GM23338 (cell line): Measurements from ENCODE around the gene ZNF775. TPM values are rescaled to one million over a fixed set of nuclear protein-coding genes. Genes with fewer than 3 reads are reported as not detected.

Experiments used
- ATAC-seq: fragments of 200-7000 bp; cut with Tn5 transposase; 3 replicates; pipeline ENCODE4 v1.9.1; 2020
- DNase-seq: peaks from one replicate; pipeline ENCODE4 v3.0.0-alpha.2; 2015; ENCODE audit warnings: low spot score
- H2AFZ ChIP-seq: fragments of 200-600 bp; sonication (generic); 2 replicates; pipeline ENCODE4 v1.8.0; 2016; ENCODE audit warnings: antibody characterized with exemption, mild to moderate bottlenecking, moderate library complexity
- H3F3A ChIP-seq: fragments of 200-600 bp; sonication (generic); replicated peaks from 2 replicates; pipeline ENCODE4 v1.8.0; 2017; ENCODE audit warnings: antibody characterized with exemption, mixed run types, low read depth
- H3K27ac ChIP-seq: fragments of 200-600 bp; sonication (generic); 2 replicates; pipeline ENCODE4 v1.6.1; 2016; ENCODE audit warnings: low read depth
- H3K27me3 ChIP-seq: fragments of 200-600 bp; sonication (generic); 2 replicates; pipeline ENCODE4 v1.8.0; 2016; ENCODE audit warnings: mild to moderate bottlenecking, mixed run types, moderate library complexity; ENCODE audit not compliant: insufficient read depth
- H3K36me3 ChIP-seq: fragments of 200-600 bp; sonication (generic); 2 replicates; pipeline ENCODE4 v1.8.0; 2016; ENCODE audit warnings: mild to moderate bottlenecking; ENCODE audit not compliant: insufficient read depth
- H3K4me1 ChIP-seq: fragments of 200-600 bp; sonication (generic); 2 replicates; pipeline ENCODE4 v1.8.0; 2016; ENCODE audit warnings: mild to moderate bottlenecking, moderate library complexity; ENCODE audit not compliant: insufficient read depth
- H3K4me2 ChIP-seq: fragments of 200-600 bp; sonication (generic); 2 replicates; pipeline ENCODE4 v1.7.1; 2017; ENCODE audit warnings: mixed run types
- H3K4me3 ChIP-seq: fragments of 200-600 bp; sonication (generic); 2 replicates; pipeline ENCODE4 v1.6.1; 2016; ENCODE audit warnings: mixed run types
- H3K79me2 ChIP-seq: fragments of 200-600 bp; sonication (generic); replicated peaks from 2 replicates; pipeline ENCODE4 v1.8.0; 2017; ENCODE audit warnings: mild to moderate bottlenecking; ENCODE audit not compliant: insufficient read depth
- H3K9me2 ChIP-seq: fragments of 200-600 bp; sonication (generic); 2 replicates; pipeline ENCODE4 v1.8.0; 2017; ENCODE audit not compliant: insufficient read depth
- H4K20me1 ChIP-seq: fragments of 200-600 bp; sonication (generic); replicated peaks from 2 replicates; pipeline ENCODE4 v1.8.0; 2017; ENCODE audit warnings: mild to moderate bottlenecking; ENCODE audit not compliant: insufficient read depth
- H3K27ac Mint-ChIP-seq: 2 replicates; pipeline ENCODE4 v1.8.0; 2020; ENCODE audit warnings: inconsistent platforms, mild to moderate bottlenecking, moderate library complexity, mixed read lengths
- H3K27me3 Mint-ChIP-seq: 3 replicates; pipeline ENCODE4 v1.8.0; 2022; ENCODE audit warnings: low read depth, mild to moderate bottlenecking, moderate library complexity, mixed read lengths, inconsistent platforms; ENCODE audit not compliant: insufficient read depth, poor library complexity
- H3K36me3 Mint-ChIP-seq: 3 replicates; pipeline ENCODE4 v1.8.0; 2021; ENCODE audit warnings: low read depth, mild to moderate bottlenecking, inconsistent platforms, moderate library complexity, mixed read lengths
- H3K4me1 Mint-ChIP-seq: 3 replicates; pipeline ENCODE4 v1.8.0; 2020; ENCODE audit warnings: mild to moderate bottlenecking, inconsistent platforms, mixed read lengths
- H3K4me3 Mint-ChIP-seq: 3 replicates; pipeline ENCODE4 v1.8.0; 2021; ENCODE audit warnings: moderate library complexity, mild to moderate bottlenecking, inconsistent platforms, mixed read lengths
- H3K9me3 Mint-ChIP-seq: 3 replicates; pipeline ENCODE4 v1.8.0; 2020; ENCODE audit warnings: moderate library complexity, mild to moderate bottlenecking, inconsistent platforms, mixed read lengths
- EZH2phosphoT487 ChIP-seq: fragments of 200-600 bp; sonication (generic); IDR thresholded peaks from one replicate; pipeline ENCODE4 v1.8.1; 2018; ENCODE audit warnings: antibody characterized with exemption; ENCODE audit not compliant: unreplicated experiment
- NANOG ChIP-seq: IDR thresholded peaks from 2 replicates; pipeline ENCODE4 v1.6.1; 2016; ENCODE audit warnings: antibody characterized with exemption, borderline replicate concordance
- POLR2AphosphoS5 ChIP-seq: IDR thresholded peaks from 2 replicates; pipeline ENCODE4 v1.6.1; 2016; ENCODE audit warnings: antibody characterized with exemption, low read depth
- REST ChIP-seq: IDR thresholded peaks from one replicate; pipeline ENCODE4 v1.6.1; 2018; ENCODE audit warnings: antibody characterized with exemption; ENCODE audit not compliant: unreplicated experiment
- ZNF114 ChIP-seq: fragments of 250-450 bp; sonication (Bioruptor Pico); IDR thresholded peaks from 2 replicates; pipeline ENCODE4 v1.5.0; 2020; ENCODE audit warnings: mild to moderate bottlenecking, moderate library complexity
- polyA plus RNA-seq: library from polyadenylated mRNA; unstranded; fragments of >200 nt; fragmentation: Nextera tagmentation; extraction: Ambion mirVana; gene quantifications from 2 replicates; pipeline ENCODE4 v1.2.1, GENCODE V29; 2016
- total RNA-seq: library from RNA; depleted of rRNA; stranded (reverse); fragments of >200 nt; shearing (Covaris generic); gene quantifications from 2 replicates; pipeline ENCODE4 v1.2.3, GENCODE V29; 2014
- TF ChIP-seq, protein P1 (sequence below), 2 experiments: fragments of 200-600 bp in 1 of 2; sonication (generic) in 1 of 2; conservative IDR thresholded peaks; 2 replicates each; pipeline versions ENCODE4 v1.5.1 to v1.6.1; 2016 to 2017; ENCODE audit warnings: antibody characterized with exemption in 2 of 2, low read depth in 2 of 2, mild to moderate bottlenecking in 2 of 2, moderate library complexity in 1 of 2
- TF ChIP-seq, protein P2 (sequence below): IDR thresholded peaks from 2 replicates; pipeline ENCODE4 v1.6.1; 2016; ENCODE audit warnings: antibody characterized with exemption

Gene ZNF775
- total and polyA plus RNA-seq, 2 experiments from 2014 or later: 4.5 to 38.2 TPM

DNA sequence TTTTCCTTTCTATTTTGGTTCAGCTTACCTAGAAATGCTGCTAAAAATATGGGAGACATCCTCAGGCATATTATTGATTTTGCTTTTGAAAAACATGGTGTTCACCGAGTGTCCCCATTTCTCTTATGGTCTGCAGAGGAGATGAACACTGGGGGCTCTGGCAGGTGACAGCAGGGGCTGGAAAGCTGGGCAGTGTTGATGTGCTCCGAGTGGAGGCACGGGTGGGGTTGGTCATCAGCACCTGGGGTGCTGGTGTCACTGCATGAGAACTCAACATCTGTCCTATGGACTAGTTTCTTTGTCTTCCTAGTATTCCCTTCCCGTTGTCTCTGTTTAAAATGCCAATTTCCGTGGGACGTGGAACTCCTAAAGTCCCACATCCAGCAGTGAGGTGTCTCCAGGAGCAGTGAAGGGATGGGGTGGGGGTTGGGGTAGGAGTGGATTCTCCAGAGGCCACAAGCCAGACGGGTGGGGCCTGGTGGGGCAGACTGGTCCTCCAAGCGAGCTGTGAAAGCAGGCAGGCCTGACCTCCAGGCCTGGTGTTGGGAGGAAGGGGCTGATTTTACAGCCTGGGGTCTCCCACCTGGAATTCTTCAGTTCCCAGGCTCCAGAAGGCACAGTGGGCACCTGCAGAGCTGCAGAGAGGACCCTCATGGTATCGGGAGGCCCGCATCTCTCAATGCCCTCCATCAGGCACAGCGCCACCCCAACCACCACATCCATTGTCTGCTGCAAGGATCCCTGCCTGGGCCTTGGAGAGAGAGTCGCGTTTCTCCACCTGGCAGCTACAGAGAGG is 24.4 kb downstream of the ZNF775 start:
- TF ChIP-seq, protein P1, sequence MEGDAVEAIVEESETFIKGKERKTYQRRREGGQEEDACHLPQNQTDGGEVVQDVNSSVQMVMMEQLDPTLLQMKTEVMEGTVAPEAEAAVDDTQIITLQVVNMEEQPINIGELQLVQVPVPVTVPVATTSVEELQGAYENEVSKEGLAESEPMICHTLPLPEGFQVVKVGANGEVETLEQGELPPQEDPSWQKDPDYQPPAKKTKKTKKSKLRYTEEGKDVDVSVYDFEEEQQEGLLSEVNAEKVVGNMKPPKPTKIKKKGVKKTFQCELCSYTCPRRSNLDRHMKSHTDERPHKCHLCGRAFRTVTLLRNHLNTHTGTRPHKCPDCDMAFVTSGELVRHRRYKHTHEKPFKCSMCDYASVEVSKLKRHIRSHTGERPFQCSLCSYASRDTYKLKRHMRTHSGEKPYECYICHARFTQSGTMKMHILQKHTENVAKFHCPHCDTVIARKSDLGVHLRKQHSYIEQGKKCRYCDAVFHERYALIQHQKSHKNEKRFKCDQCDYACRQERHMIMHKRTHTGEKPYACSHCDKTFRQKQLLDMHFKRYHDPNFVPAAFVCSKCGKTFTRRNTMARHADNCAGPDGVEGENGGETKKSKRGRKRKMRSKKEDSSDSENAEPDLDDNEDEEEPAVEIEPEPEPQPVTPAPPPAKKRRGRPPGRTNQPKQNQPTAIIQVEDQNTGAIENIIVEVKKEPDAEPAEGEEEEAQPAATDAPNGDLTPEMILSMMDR (conservative IDR thresholded peaks at IDR 0.05; ENCODE audit: low read depth in 2 of 2): 0 out of 4 replicates have a peak, but pooled peaks of 1 of the 2 experiments have one; percentile 10
- TF ChIP-seq, protein P2, sequence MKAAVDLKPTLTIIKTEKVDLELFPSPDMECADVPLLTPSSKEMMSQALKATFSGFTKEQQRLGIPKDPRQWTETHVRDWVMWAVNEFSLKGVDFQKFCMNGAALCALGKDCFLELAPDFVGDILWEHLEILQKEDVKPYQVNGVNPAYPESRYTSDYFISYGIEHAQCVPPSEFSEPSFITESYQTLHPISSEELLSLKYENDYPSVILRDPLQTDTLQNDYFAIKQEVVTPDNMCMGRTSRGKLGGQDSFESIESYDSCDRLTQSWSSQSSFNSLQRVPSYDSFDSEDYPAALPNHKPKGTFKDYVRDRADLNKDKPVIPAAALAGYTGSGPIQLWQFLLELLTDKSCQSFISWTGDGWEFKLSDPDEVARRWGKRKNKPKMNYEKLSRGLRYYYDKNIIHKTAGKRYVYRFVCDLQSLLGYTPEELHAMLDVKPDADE: no peak
- TF ChIP-seq EZH2phosphoT487 (no peak), ZNF114 (no peak), NANOG (peak; percentile 24; the same call in 1 of the 2 replicates)
- no peak for DNase-seq
- no peaks in the 10 kb centered on the region; the same call in 1 of the 2 replicates for H4K20me1 ChIP-seq
- peak overlapping the region; percentile 95 for H3K4me2 ChIP-seq
- H2AFZ ChIP-seq: no peak overlapping the region
- peak overlapping the region; percentile 75 for H3K4me3 ChIP-seq
- H3K4me3 Mint-ChIP-seq: peak overlapping the region; percentile 68
- H3K36me3 ChIP-seq: no peaks in the 10 kb centered on the region
- H3K36me3 Mint-ChIP-seq: peaks cover 29% of the 10 kb centered on the region
- no peak for ATAC-seq
- peaks cover 36% of the 10 kb centered on the region for H3K27me3 Mint-ChIP-seq
- H3K9me3 Mint-ChIP-seq: no peaks in the 10 kb centered on the region
- H3K4me1 ChIP-seq: peaks cover 66% of the 10 kb centered on the region
- H3K27me3 ChIP-seq: no peaks in the 10 kb centered on the region
- H3F3A ChIP-seq: peaks cover 59% of the 10 kb centered on the region
- peak overlapping the region; percentile 99 for H3K27ac ChIP-seq
- H3K4me1 Mint-ChIP-seq: peaks cover 81% of the 10 kb centered on the region
- H3K27ac Mint-ChIP-seq: peak overlapping the region; percentile 99
- H3K79me2 ChIP-seq: peaks cover 24% of the 10 kb centered on the region
- H3K9me2 ChIP-seq: no peaks in the 10 kb centered on the region

DNA sequence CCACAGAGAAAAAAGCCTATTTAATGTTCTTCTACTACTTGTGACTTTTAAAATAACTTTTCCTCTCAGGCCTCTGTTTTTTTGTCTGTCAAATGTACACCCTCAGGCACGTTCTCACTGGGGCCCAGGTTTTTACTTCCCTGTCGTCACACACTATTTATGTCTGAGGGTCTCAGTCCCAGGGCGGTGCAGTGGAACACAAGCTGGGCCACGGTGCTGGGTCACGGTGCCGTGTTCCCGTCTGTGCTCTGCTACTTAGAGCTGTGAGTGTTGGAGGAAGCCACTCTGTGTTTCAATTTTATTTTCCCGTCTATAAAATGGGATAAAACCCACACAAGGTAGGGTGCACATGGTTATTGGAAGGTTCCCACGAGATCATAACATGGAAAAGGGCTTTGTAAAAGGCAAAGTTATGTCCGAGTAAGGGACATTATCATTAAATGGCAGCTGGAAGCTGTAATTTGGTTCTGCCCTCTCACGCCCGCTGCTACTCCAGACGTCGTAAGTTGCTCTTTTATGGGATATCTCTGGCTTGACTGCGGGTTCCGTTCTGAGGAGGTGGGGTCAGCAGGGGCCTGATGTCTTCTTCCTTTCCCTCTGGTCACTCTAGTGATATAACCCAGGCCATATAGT is 25.2 kb downstream of the ZNF775 start:
- Histone ChIP-seq H2AFZ (no peak overlapping the region), H3K4me2 (peak overlapping the region; percentile 95), H3K4me3 (peak overlapping the region; percentile 75), H3K36me3 (no peaks in the 10 kb centered on the region), H3K27ac (peak overlapping the region; percentile 99), H3F3A (peaks cover 57% of the 10 kb centered on the region), H3K79me2 (peaks cover 26% of the 10 kb centered on the region), H3K4me1 (peaks cover 62% of the 10 kb centered on the region), H3K9me2 (no peaks in the 10 kb centered on the region), H4K20me1 (no peaks in the 10 kb centered on the region; the same call in 1 of the 2 replicates), H3K27me3 (no peaks in the 10 kb centered on the region)
- Mint-ChIP-seq H3K4me3 (peak overlapping the region; percentile 68), H3K4me1 (peaks cover 78% of the 10 kb centered on the region), H3K27me3 (peaks cover 37% of the 10 kb centered on the region), H3K27ac (peak overlapping the region; percentile 99), H3K9me3 (no peaks in the 10 kb centered on the region), H3K36me3 (peaks cover 28% of the 10 kb centered on the region)
- DNase-seq (no peak), ATAC-seq (no peak)
- no peak for TF ChIP-seq REST
- peak; percentile 32 for TF ChIP-seq POLR2AphosphoS5
